Ovary (tissue), 9 donors: Measurements from ENCODE around the gene HOOK2. TPM values are rescaled to one million over a fixed set of nuclear protein-coding genes. Genes with fewer than 3 reads are reported as not detected.

ENCODE experiments used
- DNase-seq, 5 donors: peaks; one replicate each; pipeline ENCODE4 v3.0.0-alpha.2; 2019 to 2020
- H3K27ac ChIP-seq, 2 donors: fragments of 200-600 bp; one replicate each; pipeline versions ENCODE4 v1.5.1 to v1.8.0; 2019 to 2022
- H3K27me3 ChIP-seq: fragments of 200-600 bp; one replicate; pipeline ENCODE4 v1.8.0; 2022
- H3K36me3 ChIP-seq: fragments of 200-600 bp; sonication (generic); one replicate; pipeline ENCODE4 v1.5.1; 2019
- H3K4me1 ChIP-seq: one replicate; pipeline ENCODE4 v1.8.1; 2013; ENCODE audit warnings: mild to moderate bottlenecking, moderate library complexity; ENCODE audit not compliant: insufficient read depth
- H3K4me3 ChIP-seq: fragments of 200-600 bp; sonication (generic); one replicate; pipeline ENCODE4 v1.5.1; 2017
- H3K9me3 ChIP-seq, 2 donors: fragments of 200-600 bp in 1 of 2; sonication (generic) in 1 of 2; one replicate each; pipeline versions ENCODE4 v1.5.1 to v1.8.1; 2013 to 2019; ENCODE audit warnings: mild to moderate bottlenecking in 1 of 2, moderate library complexity in 1 of 2
- EP300 ChIP-seq: sonication (generic); formaldehyde crosslinking; IDR thresholded peaks from one replicate; pipeline ENCODE4 v1.6.1; 2017; ENCODE audit warnings: antibody characterized with exemption
- POLR2A ChIP-seq: fragments of 450-650 bp; IDR thresholded peaks from one replicate; pipeline ENCODE4 v1.6.1; 2017; ENCODE audit warnings: antibody characterized with exemption, mild to moderate bottlenecking, moderate library complexity
- WGBS, 3 donors: extraction: QIAGEN DNeasy Blood & Tissue Kit in 1 of 3; methylation state at CpG; one replicate each; pipeline versions ENCODE4 v1.1.5 to v1.1.7; 2013 to 2017; 5-methylcytosine and 5-hydroxymethylcytosine counted together
- intact Hi-C, 4 donors: fragments of 100-400 bp; cut with DNase I; formaldehyde crosslinking; loops; one replicate each; pipeline versions ENCODE4 v1.11.0 to v1.15.1; 2022 to 2023
- polyA plus RNA-seq, 2 donors: library from polyadenylated mRNA; stranded (reverse); fragments of 200-250 nt in 1 of 2; fragments of 350-450 nt in 1 of 2; fragmentation: Illumina TruSeq in 1 of 2; extraction: RNeasy Lipid Tissue Mini Kit (QIAGEN cat#74804) in 1 of 2; gene quantifications; one replicate each; pipeline ENCODE4 v1.2.3, GENCODE V29; 2013 to 2014
- total RNA-seq, 7 donors: library from RNA; depleted of rRNA in 2 of 7; stranded (reverse); fragments of >200 nt in 2 of 7; fragmentation: NEBNext Ultra II Directional in 3 of 7; extraction: Animal tissue kit (Norgen Biotek cat#: 25700) in 3 of 7; gene quantifications; one replicate each; pipeline versions ENCODE4 v1.1.0 to v1.2.4, GENCODE V29; 2016 to 2023
- TF ChIP-seq, protein P1 (sequence below), 3 donors: fragments of 450-650 bp in 2 of 3; fragments of 200-600 bp in 1 of 3; IDR thresholded peaks; one replicate each; pipeline versions ENCODE4 v1.5.1 to v1.8.0; 2016 to 2022; ENCODE audit warnings: antibody characterized with exemption in 3 of 3, mild to moderate bottlenecking in 1 of 3
- donor health status: DM: no; HTN: no; CAD: no; lungs with moderate emphysema.
- donor health status: DM: no; HTN: no; CAD: no.
- donor health status: Bipolar disorder and iron deficiency.
- donor health status: DM: yes; HTN: yes; CAD: no.
- donor health status: DM: no; HTN: no; CAD: no.
- donor health status: DM: yes; HTN: yes; CAD: no.

HOOK2 gene
- total and polyA plus RNA-seq, 9 donors = 12.2 to 52.2 (median 27.9) TPM

DNA sequence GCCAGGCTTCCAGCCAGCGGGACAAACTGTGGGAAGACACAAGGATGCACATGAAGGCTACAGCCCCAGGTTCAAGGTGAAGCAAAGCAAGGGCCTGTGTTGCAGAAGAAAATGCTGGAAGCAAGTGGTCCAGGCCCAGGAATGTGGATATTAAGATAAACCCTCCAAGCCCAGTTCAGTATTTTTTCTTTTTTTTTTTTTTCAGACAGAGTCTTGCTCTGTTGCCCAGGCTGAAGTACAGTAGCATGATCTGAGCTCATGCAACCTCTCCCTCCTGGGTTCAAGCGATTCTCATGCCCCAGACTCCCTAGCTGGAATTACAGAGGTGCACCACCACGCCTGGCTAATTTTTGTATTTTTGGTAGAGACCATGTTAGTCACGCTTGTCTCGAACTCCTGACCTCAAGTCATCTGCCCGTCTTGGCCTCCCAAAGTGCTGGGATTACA lies 21.8 kb upstream of the HOOK2 start:
- no peaks in the 10 kb centered on the region for H3K9me3 ChIP-seq
- H3K27ac ChIP-seq = no peak overlapping the region
- peaks cover 4% of the 10 kb centered on the region for H3K4me1 ChIP-seq
- no peaks in the 10 kb centered on the region for H3K27me3 ChIP-seq
- TF ChIP-seq EP300 = no peak
- no peak for TF ChIP-seq POLR2A
- TF ChIP-seq, protein P1, sequence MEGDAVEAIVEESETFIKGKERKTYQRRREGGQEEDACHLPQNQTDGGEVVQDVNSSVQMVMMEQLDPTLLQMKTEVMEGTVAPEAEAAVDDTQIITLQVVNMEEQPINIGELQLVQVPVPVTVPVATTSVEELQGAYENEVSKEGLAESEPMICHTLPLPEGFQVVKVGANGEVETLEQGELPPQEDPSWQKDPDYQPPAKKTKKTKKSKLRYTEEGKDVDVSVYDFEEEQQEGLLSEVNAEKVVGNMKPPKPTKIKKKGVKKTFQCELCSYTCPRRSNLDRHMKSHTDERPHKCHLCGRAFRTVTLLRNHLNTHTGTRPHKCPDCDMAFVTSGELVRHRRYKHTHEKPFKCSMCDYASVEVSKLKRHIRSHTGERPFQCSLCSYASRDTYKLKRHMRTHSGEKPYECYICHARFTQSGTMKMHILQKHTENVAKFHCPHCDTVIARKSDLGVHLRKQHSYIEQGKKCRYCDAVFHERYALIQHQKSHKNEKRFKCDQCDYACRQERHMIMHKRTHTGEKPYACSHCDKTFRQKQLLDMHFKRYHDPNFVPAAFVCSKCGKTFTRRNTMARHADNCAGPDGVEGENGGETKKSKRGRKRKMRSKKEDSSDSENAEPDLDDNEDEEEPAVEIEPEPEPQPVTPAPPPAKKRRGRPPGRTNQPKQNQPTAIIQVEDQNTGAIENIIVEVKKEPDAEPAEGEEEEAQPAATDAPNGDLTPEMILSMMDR (IDR thresholded peaks at IDR 0.05) = no peak
- intact Hi-C loops = loop anchor here in 3 of 4 donors (2.0 to 5.0 kb wide), 2 partner anchors 20 to 35 kb away; no protein-coding TSS in a partner anchor
- no peak overlapping the region for H3K4me3 ChIP-seq
- H3K36me3 ChIP-seq = no peaks in the 10 kb centered on the region
- 88 to 91% (median 89%) methylated on average over 6 of the region's 6 CpGs for WGBS, 3 donors
- DNase-seq = peak in 2 of 5 donors; percentile 20 to 32

DNA sequence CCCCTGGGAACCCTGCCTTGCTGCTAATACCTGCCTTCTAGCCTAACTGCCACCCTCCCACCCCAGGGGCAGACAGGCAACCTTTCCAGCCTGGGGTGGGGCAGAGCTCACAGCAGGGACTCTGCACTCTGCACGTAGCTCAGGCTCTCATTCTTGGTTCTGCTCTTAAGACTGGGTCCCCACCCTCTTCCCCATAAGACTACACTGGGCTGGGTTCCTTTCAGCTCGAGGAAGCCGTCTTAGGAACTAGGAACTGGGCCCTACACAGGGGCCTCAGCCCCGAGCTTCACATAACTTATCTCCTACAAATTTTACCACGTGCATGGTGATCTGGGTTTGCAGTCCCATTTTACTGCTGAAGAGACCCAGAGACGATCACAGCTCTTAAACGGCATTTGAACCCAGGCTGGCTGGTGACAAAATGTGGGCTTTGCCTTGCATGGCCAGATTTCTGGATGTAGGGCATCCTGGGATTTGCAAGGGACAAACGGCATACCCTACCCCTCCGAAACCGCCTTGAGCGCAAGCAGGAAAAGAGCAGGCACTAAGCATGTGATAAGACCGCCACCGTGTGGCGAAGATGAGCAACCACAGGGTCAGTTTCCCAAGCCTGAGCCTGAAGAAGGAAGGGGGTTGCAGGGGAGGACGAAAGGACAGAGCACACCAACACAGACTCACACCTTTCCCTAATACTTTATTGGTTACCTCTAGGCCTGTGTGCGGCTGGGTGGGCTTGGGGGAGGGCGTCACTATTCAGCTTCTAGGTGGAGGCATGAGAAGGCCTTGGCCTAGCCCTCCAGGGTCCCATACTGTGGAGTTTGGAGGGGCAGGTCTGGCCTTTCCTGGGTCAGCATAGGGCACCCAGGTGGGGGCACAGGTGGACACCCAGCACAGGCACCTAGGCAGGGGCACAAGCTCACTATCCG lies 21.1 kb upstream of the HOOK2 start:
- H3K36me3 ChIP-seq = no peaks in the 10 kb centered on the region
- H3K27me3 ChIP-seq = no peaks in the 10 kb centered on the region
- H3K4me1 ChIP-seq = peaks cover 4% of the 10 kb centered on the region
- peak; percentile 73 to 83 (median 81) for DNase-seq
- 7 to 9% (median 7%) methylated on average over 18 of the region's 18 CpGs for whole genome bisulfite sequencing, 3 donors
- H3K4me3 ChIP-seq = no peak overlapping the region
- TF ChIP-seq, protein P1 (IDR thresholded peaks at IDR 0.05) = peak; percentile 89 to 96 (median 94)
- TF ChIP-seq EP300 (no peak), POLR2A (peak; percentile 21)
- H3K9me3 ChIP-seq = no peaks in the 10 kb centered on the region
- peak overlapping the region in 1 of 2 donors; percentile 42 for H3K27ac ChIP-seq
- intact Hi-C loops = loop anchor here in 3 of 4 donors (1.0 to 5.0 kb wide), 3 partner anchors 19 to 34 kb away; no protein-coding TSS in a partner anchor

DNA sequence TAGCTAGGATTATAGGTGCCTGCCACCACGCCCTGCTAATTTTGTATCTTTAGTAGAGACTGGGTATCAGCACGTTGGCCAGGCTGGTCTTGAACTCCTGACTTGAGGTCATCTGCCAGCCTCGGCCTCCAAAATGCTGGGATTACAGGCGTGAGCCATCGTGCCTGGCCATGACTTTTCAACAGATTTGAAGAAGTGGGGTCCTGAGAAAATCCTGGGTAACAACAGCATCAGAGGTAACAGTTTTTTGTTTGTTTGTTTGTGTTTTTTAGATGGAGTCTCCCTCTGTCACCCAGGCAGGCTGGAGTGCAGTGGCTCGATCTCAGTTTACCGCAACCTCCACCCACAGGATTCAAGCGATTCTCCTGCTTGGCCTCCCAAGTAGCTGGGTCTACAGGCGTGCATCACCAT lies 19.6 kb upstream of the HOOK2 start:
- Histone ChIP-seq H3K27me3 (no peaks in the 10 kb centered on the region), H3K9me3 (no peaks in the 10 kb centered on the region), H3K27ac (no peak overlapping the region), H3K4me1 (peaks cover 4% of the 10 kb centered on the region), H3K36me3 (no peaks in the 10 kb centered on the region), H3K4me3 (no peak overlapping the region)
- 87 to 93% (median 93%) methylated on average over 9 of the region's 9 CpGs for WGBS, 3 donors
- TF ChIP-seq, protein P1 (IDR thresholded peaks at IDR 0.05) = no peak
- TF ChIP-seq EP300 = no peak
- TF ChIP-seq POLR2A = no peak
- intact Hi-C loops = loop anchor here in 1 of 4 donors (5.0 kb wide), 1 partner anchor 33 kb away; no protein-coding TSS in a partner anchor
- no peak for DNase-seq

DNA sequence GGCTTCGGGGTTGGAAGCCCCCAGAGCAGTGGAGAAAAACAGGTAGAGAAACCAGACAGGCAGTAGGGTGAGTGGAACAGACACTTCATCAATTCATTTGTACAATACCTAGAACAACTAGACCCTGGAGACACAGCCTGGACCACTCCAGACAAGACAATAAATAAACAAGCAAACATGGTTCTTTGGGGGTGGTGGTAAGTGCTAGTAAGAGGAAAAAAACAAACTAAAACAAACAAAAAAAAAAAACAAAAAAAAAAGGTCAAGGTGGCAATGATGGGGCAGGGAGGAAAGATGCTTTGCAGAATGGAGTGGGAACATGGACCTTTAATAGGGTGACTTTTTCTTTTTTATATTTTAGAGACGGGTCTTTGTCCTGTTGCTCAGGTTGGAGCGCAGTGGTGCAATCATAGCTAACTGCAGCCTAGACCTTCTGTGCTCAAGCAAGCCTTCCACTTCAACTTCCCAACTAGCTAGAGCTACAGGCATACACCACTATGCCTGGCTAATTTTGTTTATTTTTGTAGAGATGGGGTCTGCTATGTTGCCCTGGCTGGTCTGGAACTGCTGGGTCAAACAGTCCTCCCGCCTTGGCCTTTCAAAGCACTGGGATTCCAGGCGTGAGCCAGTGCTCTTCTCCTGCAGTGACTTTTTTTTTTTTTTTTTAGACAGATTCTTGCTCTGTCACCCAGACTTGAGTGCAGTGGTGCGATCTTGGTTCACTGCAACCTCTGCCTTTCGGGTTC lies 19.0 kb upstream of the HOOK2 start:
- no peaks in the 10 kb centered on the region for H3K9me3 ChIP-seq
- DNase-seq = peak in 3 of 5 donors; percentile 15 to 62 (median 55)
- TF ChIP-seq, protein P1 (IDR thresholded peaks at IDR 0.05) = peak in 1 of 3 donors; percentile 0
- TF ChIP-seq EP300 (no peak), POLR2A (peak; percentile 6)
- intact Hi-C loops = no loop called here
- H3K4me1 ChIP-seq = peaks cover 4% of the 10 kb centered on the region
- H3K27ac ChIP-seq = peak overlapping the region; percentile 95 to 99
- no peaks in the 10 kb centered on the region for H3K36me3 ChIP-seq
- peak overlapping the region; percentile 80 for H3K4me3 ChIP-seq
- 63 to 70% (median 69%) methylated on average over 7 of the region's 7 CpGs for WGBS, 3 donors
- no peaks in the 10 kb centered on the region for H3K27me3 ChIP-seq
